ENCODE measurements around the gene LIPN.
"Not testable (repeated sequence)": the region's sequence is repeated elsewhere in the genome, so short reads cannot be mapped to it uniquely, and the experiment has no call there.

The LIPN gene

GRCh38 chr10:88759366-88760101, at the start of gene LIPN:
Gene LIPN, plus strand, starts transcription at chr10:88760020. Its CDS starts 1,386 bp downstream, at chr10:88761406.
- in situ Hi-C loops (cut with HindIII; ENCODE audit: low pct_ligation_motif_present, low pct_unique_long_range_greater_than_20kb, low sequenced_read_pairs): no loop called here
- DNase-seq: no peak

GRCh38 chr10:88715517-88715916, 44.3 kb upstream of the LIPN start:
- no peak for DNase-seq
- in situ Hi-C loops (cut with HindIII; ENCODE audit: low pct_ligation_motif_present, low pct_unique_long_range_greater_than_20kb, low sequenced_read_pairs): no loop called here

GRCh38 chr10:88721392-88721791, 38.4 kb upstream of the LIPN start:
- DNase-seq: no peak

GRCh38 chr10:88725798-88726197, 34.0 kb upstream of the LIPN start:
- in situ Hi-C loops (cut with HindIII; ENCODE audit: low pct_ligation_motif_present, low pct_unique_long_range_greater_than_20kb, low sequenced_read_pairs): no loop called here
- no peak for DNase-seq

More at GRCh38 chr10:88721392-88721791, 38.4 kb upstream of the LIPN start:
- in situ Hi-C loops (cut with HindIII; ENCODE audit: low pct_ligation_motif_present, low pct_unique_long_range_greater_than_20kb, low sequenced_read_pairs): no loop called here

GRCh38 chr10:88728107-88728763, 31.6 kb upstream of the LIPN start:
- in situ Hi-C loops (cut with HindIII; ENCODE audit: low pct_ligation_motif_present, low pct_unique_long_range_greater_than_20kb, low sequenced_read_pairs): no loop called here

GRCh38 chr10:88730864-88731263, 29.0 kb upstream of the LIPN start:
- in situ Hi-C loops (cut with HindIII; ENCODE audit: low pct_ligation_motif_present, low pct_unique_long_range_greater_than_20kb, low sequenced_read_pairs): no loop called here
- DNase-seq: no peak

More at GRCh38 chr10:88728107-88728763, 31.6 kb upstream of the LIPN start:
- DNase-seq: peak; percentile 43

GRCh38 chr10:88731296-88731695, 28.5 kb upstream of the LIPN start:
- in situ Hi-C loops (cut with HindIII; ENCODE audit: low pct_ligation_motif_present, low pct_unique_long_range_greater_than_20kb, low sequenced_read_pairs): no loop called here
- DNase-seq: no peak

- DNase-seq: no peak
- in situ Hi-C loops (cut with HindIII; ENCODE audit: low pct_ligation_motif_present, low pct_unique_long_range_greater_than_20kb, low sequenced_read_pairs): no loop called here
Measured at GRCh38 chr10:88733215-88733614, 26.6 kb upstream of the LIPN start.

GRCh38 chr10:88735661-88736060, 24.2 kb upstream of the LIPN start:
- in situ Hi-C loops (cut with HindIII; ENCODE audit: low pct_ligation_motif_present, low pct_unique_long_range_greater_than_20kb, low sequenced_read_pairs): no loop called here

GRCh38 chr10:88741921-88742320, 17.9 kb upstream of the LIPN start:
- DNase-seq: not testable (repeated sequence)

More at GRCh38 chr10:88735661-88736060, 24.2 kb upstream of the LIPN start:
- DNase-seq: no peak

GRCh38 chr10:88742448-88742847, 17.4 kb upstream of the LIPN start:
- no peak for DNase-seq
- in situ Hi-C loops (cut with HindIII; ENCODE audit: low pct_ligation_motif_present, low pct_unique_long_range_greater_than_20kb, low sequenced_read_pairs): no loop called here

More at GRCh38 chr10:88741921-88742320, 17.9 kb upstream of the LIPN start:
- in situ Hi-C loops (cut with HindIII; ENCODE audit: low pct_ligation_motif_present, low pct_unique_long_range_greater_than_20kb, low sequenced_read_pairs): not testable (repeated sequence)

- DNase-seq: peak; percentile 18
- in situ Hi-C loops (cut with HindIII; ENCODE audit: low pct_ligation_motif_present, low pct_unique_long_range_greater_than_20kb, low sequenced_read_pairs): no loop called here
Measured at GRCh38 chr10:88744002-88744401, 15.8 kb upstream of the LIPN start.

- no peak for DNase-seq
- in situ Hi-C loops (cut with HindIII; ENCODE audit: low pct_ligation_motif_present, low pct_unique_long_range_greater_than_20kb, low sequenced_read_pairs): no loop called here
Measured at GRCh38 chr10:88745633-88746032, 14.2 kb upstream of the LIPN start.

- in situ Hi-C loops (cut with HindIII; ENCODE audit: low pct_ligation_motif_present, low pct_unique_long_range_greater_than_20kb, low sequenced_read_pairs): no loop called here
- no peak for DNase-seq
Measured at GRCh38 chr10:88754287-88754686, 5.5 kb upstream of the LIPN start.

GRCh38 chr10:88755753-88756152, 4.1 kb upstream of the LIPN start:
- DNase-seq: no peak

GRCh38 chr10:88756660-88757059, 3.2 kb upstream of the LIPN start:
- in situ Hi-C loops (cut with HindIII; ENCODE audit: low pct_ligation_motif_present, low pct_unique_long_range_greater_than_20kb, low sequenced_read_pairs): no loop called here
- DNase-seq: no peak

More at GRCh38 chr10:88755753-88756152, 4.1 kb upstream of the LIPN start:
- in situ Hi-C loops (cut with HindIII; ENCODE audit: low pct_ligation_motif_present, low pct_unique_long_range_greater_than_20kb, low sequenced_read_pairs): no loop called here

GRCh38 chr10:88762906-88763305, 3.1 kb downstream of the LIPN start:
- no peak for DNase-seq
- in situ Hi-C loops (cut with HindIII; ENCODE audit: low pct_ligation_motif_present, low pct_unique_long_range_greater_than_20kb, low sequenced_read_pairs): no loop called here

GRCh38 chr10:88763441-88763840, 3.6 kb downstream of the LIPN start:
- in situ Hi-C loops (cut with HindIII; ENCODE audit: low pct_ligation_motif_present, low pct_unique_long_range_greater_than_20kb, low sequenced_read_pairs): no loop called here
- DNase-seq: no peak

GRCh38 chr10:88764110-88764509, 4.3 kb downstream of the LIPN start:
- DNase-seq: no peak
- in situ Hi-C loops (cut with HindIII; ENCODE audit: low pct_ligation_motif_present, low pct_unique_long_range_greater_than_20kb, low sequenced_read_pairs): no loop called here

GRCh38 chr10:88765816-88766215, 6.0 kb downstream of the LIPN start:
- in situ Hi-C loops (cut with HindIII; ENCODE audit: low pct_ligation_motif_present, low pct_unique_long_range_greater_than_20kb, low sequenced_read_pairs): no loop called here
- no peak for DNase-seq
